Ascending aorta (tissue), 2 donors: ENCODE results near the gene MGAT5. TPM values are rescaled to one million over a fixed set of nuclear protein-coding genes. Genes with fewer than 3 reads are reported as not detected.

Experiments used
- DNase-seq, 2 donors: peaks; one replicate each; pipeline ENCODE4 v3.0.0-alpha.2; 2019; ENCODE audit warnings: low spot score in 2 of 2
- H3K27ac ChIP-seq, 2 donors: fragments of 200-600 bp; sonication (generic); one replicate each; pipeline ENCODE4 v1.5.1; 2016 to 2017; ENCODE audit warnings: mild to moderate bottlenecking in 1 of 2
- H3K27me3 ChIP-seq: fragments of 200-600 bp; sonication (generic); one replicate; pipeline ENCODE4 v1.5.1; 2017
- H3K36me3 ChIP-seq, 2 donors: fragments of 200-600 bp; sonication (generic); one replicate each; pipeline ENCODE4 v1.5.1; 2016
- H3K4me1 ChIP-seq, 2 donors: fragments of 200-600 bp; sonication (generic); one replicate each; pipeline ENCODE4 v1.5.1; 2016 to 2017; ENCODE audit warnings: mild to moderate bottlenecking in 1 of 2
- H3K4me3 ChIP-seq, 2 donors: fragments of 200-600 bp; sonication (generic); one replicate each; pipeline ENCODE4 v1.5.1; 2016 to 2017; ENCODE audit warnings: mild to moderate bottlenecking in 1 of 2
- H3K9me3 ChIP-seq, 2 donors: fragments of 200-600 bp; sonication (generic); one replicate each; pipeline ENCODE4 v1.5.1; 2016
- CTCF ChIP-seq, 3 experiments: fragments of 200-600 bp in 2 of 3; fragments of 450-650 bp in 1 of 3; sonication (generic) in 2 of 3; IDR thresholded peaks; one replicate each; pipeline ENCODE4 v1.5.1; 2016 to 2019; ENCODE audit warnings: antibody characterized with exemption in 3 of 3, mild to moderate bottlenecking in 1 of 3, moderate library complexity in 1 of 3
- intact Hi-C: fragments of 100-400 bp; cut with DNase I; formaldehyde crosslinking; loops from one replicate; pipeline ENCODE4 v1.15.1; 2023
- total RNA-seq: library from RNA; depleted of rRNA; stranded (reverse); fragments of >200 nt; gene quantifications from one replicate; pipeline ENCODE4 v1.1.0, GENCODE V29; 2016

MGAT5 gene
- total RNA-seq, 1 donor from 2014 or later = 15.4 TPM

DNA sequence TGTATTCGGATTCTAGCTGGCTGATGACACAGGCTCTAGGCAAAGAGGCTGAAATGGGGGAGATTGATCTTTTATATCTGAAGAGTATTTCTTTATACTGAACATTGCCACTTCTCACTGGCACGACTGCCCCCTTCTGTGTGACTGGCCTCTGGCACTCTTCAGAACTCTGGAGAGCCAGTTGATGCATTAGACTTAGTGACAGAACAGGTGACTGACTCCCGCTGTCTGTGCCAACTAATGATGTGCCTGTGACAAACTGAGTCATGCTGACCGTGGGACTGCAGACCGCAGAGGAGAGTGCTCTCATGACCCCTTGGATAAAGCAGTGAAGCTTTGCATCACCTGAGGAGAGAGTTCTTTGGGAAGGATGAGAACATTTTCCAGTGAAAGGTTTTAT is 14.4 kb downstream of the MGAT5 start:
- Histone ChIP-seq H3K27me3 (no peaks in the 10 kb centered on the region), H3K9me3 (no peaks in the 10 kb centered on the region), H3K4me3 (no peak overlapping the region), H3K4me1 (no peaks in the 10 kb centered on the region), H3K27ac (no peak overlapping the region), H3K36me3 (no peaks in the 10 kb centered on the region)
- TF ChIP-seq CTCF (IDR thresholded peaks at IDR 0.05) = no peak
- DNase-seq = no peak
- intact Hi-C loops = no loop called here

DNA sequence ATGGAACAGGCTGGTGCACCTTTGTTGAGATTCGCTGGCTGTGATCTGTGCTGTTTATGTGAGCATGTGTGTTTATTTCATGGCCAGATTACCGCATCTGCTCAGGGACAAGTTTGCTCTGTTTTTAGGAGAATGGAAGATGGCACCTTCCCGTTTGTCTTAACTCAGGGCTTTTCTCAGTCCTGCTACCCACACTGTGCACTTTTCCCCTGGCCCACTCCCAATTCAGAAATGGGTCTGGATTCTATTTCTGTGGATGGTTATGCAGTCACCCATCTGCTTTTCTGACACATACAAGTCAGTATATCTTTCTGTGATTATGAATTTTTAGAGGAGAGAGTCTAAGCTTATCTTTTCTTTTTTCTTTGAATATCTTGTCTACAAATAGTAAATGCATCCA is 15.4 kb downstream of the MGAT5 start:
- H3K4me1 ChIP-seq = no peaks in the 10 kb centered on the region
- no peak overlapping the region for H3K27ac ChIP-seq
- H3K4me3 ChIP-seq = no peak overlapping the region
- no peaks in the 10 kb centered on the region for H3K27me3 ChIP-seq
- no peak for TF ChIP-seq CTCF (IDR thresholded peaks at IDR 0.05)
- intact Hi-C loops = no loop called here
- DNase-seq = no peak
- H3K36me3 ChIP-seq = no peaks in the 10 kb centered on the region
- no peaks in the 10 kb centered on the region for H3K9me3 ChIP-seq

- Histone ChIP-seq H3K4me1 (no peaks in the 10 kb centered on the region), H3K27ac (no peak overlapping the region), H3K27me3 (no peaks in the 10 kb centered on the region), H3K4me3 (no peak overlapping the region), H3K36me3 (no peaks in the 10 kb centered on the region), H3K9me3 (no peaks in the 10 kb centered on the region)
- no peak for DNase-seq
- intact Hi-C loops = no loop called here
- no peak for TF ChIP-seq CTCF (IDR thresholded peaks at IDR 0.05)
These were observed 16.3 kb downstream of the MGAT5 start for GRCh38 chr2:134269972-134270735.

DNA sequence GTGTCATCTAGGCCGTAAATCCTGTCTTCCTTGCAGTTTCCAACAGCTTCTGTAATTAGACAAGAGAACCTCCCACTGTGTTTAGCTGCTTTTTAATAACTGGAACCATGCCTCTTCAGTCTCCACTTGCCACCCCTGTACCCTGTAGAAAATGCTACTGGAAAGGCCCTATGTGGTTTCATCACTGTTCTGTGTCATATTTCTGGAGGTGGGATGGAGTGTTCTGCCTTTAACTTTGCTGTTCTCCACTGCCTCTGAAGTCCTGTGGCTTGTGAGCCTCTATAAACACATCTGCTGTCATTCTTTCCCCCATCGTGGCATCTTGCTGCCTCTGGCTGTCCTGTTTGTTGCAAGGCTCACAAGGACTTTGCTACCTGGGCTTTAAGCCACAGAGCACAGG is 17.9 kb downstream of the MGAT5 start:
- intact Hi-C loops = no loop called here
- Histone ChIP-seq H3K4me3 (no peak overlapping the region), H3K4me1 (no peaks in the 10 kb centered on the region), H3K36me3 (no peaks in the 10 kb centered on the region), H3K9me3 (no peaks in the 10 kb centered on the region), H3K27ac (no peak overlapping the region), H3K27me3 (no peaks in the 10 kb centered on the region)
- DNase-seq = no peak
- TF ChIP-seq CTCF (IDR thresholded peaks at IDR 0.05) = no peak

DNA sequence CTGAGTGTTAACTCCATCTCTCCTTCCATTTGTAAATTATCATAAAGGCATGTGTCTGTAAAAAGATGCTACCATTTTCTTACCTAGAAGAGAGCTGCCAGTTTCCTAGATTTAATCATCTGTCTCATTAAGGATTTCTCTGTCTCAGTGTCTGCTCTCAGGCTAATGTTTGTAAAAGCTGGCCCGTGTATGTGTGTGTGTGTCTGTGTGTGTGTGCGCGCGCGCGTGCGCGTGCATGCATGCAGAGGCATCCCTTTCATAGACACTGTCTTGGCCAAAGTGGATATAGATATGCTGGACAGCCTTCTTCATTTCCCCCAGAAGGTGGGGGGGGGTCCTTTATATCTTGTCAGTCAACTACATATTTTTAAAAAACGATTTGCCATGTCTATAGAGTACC is 18.9 kb downstream of the MGAT5 start:
- Histone ChIP-seq H3K4me3 (no peak overlapping the region), H3K36me3 (no peaks in the 10 kb centered on the region), H3K4me1 (no peaks in the 10 kb centered on the region), H3K9me3 (no peaks in the 10 kb centered on the region), H3K27ac (no peak overlapping the region), H3K27me3 (no peaks in the 10 kb centered on the region)
- intact Hi-C loops = no loop called here
- DNase-seq = no peak
- no peak for TF ChIP-seq CTCF (IDR thresholded peaks at IDR 0.05)
